ACHN (cell line): Measurements from ENCODE around the gene MRPS18B.
A peak's percentile ranks its signal among the peaks of the same experiment; 100 is the strongest.
"Not testable (repeated sequence)": the region's sequence is repeated elsewhere in the genome, so short reads cannot be mapped to it uniquely, and the experiment has no call there.

Experiments used
- DNase-seq: peaks from one replicate; pipeline ENCODE4 v3.0.0-alpha.2; 2015
- in situ Hi-C: cut with HindIII; loops from 2 replicates; pipeline ENCODE4 v1.10.0; 2017; ENCODE audit warnings: low sequenced_read_pairs, low pct_ligation_motif_present, low pct_unique_long_range_greater_than_20kb

The MRPS18B gene

GRCh38 chr6:30666300-30666699 is 48.7 kb downstream of the MRPS18B start:
- not testable (repeated sequence) for DNase-seq

DNA sequence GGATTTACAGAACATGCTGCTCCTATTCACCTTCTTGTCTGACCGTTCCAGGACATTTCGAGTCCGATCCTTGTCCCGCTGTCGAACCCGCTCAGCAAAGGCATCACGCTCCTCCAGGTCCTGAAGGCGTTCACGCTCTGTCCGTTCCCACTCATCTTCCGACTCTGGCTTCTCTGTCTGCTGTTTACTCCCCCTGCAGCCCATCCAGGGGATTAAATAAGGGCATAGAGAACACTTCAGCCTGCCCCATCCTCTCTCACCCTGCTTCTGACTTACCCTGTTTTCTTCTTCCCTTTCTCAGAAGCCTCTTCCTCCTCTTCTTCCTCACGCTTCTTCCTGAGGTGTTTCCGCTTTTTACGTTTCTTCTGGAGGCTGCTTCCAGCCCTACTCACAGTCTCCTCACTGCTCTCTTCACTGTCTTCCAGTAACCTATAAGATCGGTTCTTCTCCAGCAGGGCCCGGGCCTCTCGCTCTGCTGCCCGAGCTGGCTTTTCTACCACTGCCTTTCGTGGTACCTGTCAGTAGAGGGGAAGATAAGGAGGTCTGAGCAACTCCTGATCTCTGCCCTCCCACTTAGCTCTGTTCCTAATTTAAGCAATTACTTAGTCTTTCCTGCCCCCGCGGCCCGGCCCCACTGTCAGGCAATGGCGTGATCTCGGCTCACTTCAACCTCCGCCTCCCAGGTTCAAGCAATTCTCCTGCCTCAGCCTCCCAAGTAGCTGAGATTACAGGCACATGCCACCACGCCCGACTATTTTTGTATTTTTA is 53.3 kb downstream of the MRPS18B start:
- in situ Hi-C loops: no loop called here
- DNase-seq: no peak

More at GRCh38 chr6:30666300-30666699, 48.7 kb downstream of the MRPS18B start:
- in situ Hi-C loops: not testable (repeated sequence)

DNA sequence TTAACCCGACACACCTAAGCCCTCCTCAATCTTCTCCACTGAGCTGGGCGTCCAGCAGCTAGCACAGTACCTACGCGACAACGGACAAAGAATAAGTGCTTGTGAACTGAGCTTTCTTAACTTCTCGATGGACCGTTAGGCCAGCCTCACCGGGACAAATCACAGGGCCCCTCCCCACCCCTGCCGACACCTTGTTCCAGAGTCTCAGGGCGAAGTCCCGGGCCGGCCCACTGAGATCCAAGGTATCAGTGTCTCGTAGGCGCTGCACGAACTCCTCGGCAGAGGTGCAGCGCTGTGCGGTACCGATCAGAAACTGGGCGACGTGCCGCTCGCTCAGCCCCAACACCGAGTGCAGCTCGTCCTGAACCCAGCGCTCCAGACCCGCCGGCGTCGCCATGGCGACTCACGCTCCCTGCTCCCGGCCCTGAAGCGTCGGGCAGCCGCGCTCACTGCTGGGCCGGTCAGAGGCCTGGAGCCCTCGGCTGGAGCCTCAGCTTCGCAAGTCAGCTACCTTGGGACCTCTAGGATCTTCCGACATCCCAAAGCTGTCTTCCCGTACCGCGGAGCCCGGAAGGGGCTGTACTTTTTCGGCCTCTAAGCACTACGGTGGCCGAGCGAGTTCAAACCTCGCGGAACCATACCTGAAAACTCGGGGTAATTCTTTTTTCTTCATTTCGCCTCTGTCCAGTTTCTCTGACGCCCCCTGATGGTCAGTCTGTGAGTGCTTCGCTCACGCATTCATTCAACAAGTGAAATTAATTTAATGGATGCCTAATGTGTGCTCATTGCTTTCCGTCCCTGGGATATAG is 55.0 kb downstream of the MRPS18B start, which contains the start of gene DHX16:
Gene DHX16 (minus strand): TSS at position 562 of the 809 bp plus-strand sequence. CDS start 165 bp downstream, at position 397.
- DNase-seq: peak; percentile 95
- in situ Hi-C loops: no loop called here
